HG02852 (cell line): ENCODE results near the gene NIPBL.
"Not testable (repeated sequence)": the region's sequence is repeated elsewhere in the genome, so short reads cannot be mapped to it uniquely, and the experiment has no call there.

ENCODE experiments used
- ATAC-seq: cut with Tn5 transposase; IDR thresholded peaks from one replicate; pipeline ENCODE4 v1.9.1; 2021; ENCODE audit warnings: mild to moderate bottlenecking, moderate library complexity; ENCODE audit not compliant: unreplicated experiment

Gene NIPBL

DNA sequence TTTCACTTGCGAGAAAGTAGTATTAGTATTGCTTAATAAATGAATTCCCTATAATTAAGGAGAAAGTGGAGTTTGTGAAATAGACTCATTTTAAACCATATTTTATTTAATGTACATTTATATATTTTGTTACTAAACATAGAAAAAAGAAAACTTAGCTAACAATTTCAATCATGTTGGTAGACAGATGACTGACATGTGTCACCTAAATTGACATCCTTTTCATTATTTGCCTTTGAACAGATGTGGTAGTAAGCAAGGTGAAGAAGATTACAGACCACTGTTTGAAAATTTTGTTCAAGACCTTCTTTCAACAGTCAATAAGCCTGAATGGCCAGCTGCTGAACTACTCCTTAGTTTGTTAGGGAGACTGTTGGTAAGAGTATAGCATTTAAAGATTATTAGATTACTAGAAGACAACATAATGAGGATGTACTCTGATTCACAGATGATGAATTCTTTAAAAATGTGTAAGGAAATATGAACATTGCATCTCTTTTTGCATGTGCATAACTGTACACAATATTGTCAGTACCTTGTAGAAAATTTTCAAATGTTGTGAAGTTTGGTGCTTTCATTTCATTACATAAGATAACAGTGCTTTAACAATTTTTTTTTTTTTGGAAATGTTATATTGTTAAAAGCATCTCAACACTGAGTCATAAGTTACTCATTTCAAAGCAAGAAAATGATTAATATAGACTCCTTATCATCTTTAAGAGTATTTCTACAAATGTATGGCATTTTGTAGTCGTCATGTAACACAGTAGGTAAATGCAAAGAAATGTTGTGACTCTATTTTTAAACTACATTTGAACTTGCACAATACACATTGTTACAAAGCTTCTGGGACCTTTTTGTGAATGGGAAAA lies 139.5 kb downstream of the NIPBL start:
- no peak for ATAC-seq

DNA sequence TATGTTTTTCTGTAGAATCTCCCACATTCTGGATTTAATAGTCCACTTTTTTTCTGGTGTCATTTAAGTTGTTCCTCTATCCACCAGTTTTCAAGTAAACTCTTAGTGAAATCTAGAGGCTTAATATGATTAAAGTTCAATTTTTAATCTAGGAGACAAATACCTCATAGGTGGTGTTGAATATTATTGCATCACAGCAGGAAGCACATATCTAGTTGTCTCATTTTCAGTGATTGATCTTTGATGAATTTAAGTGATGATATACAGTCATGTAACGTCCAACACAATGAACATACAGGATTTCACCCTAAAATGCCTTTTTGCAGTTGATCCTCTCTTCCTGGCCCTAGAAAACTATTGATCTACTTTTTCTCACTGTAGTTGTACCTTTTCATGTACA lies 152.3 kb downstream of the NIPBL start:
- ATAC-seq = no peak

DNA sequence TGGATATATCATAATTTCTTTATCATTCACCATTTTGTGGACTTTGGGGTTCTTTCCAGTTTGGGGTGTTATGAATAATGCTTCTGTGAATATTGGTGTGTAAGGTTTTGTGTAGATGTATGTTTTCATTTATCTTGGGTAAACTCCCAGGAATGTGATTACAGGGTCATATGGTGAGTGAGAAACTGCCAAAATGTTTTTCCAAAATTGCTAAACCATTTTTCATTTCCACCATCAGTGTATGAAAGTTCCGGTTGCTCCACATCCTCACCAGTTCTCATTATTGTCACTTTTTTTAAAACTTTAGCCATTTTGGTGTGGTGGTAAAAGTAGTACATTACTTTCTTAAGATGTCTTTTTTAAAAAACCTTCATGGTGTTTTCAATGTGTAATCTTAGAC lies 152.9 kb downstream of the NIPBL start:
- ATAC-seq = no peak

DNA sequence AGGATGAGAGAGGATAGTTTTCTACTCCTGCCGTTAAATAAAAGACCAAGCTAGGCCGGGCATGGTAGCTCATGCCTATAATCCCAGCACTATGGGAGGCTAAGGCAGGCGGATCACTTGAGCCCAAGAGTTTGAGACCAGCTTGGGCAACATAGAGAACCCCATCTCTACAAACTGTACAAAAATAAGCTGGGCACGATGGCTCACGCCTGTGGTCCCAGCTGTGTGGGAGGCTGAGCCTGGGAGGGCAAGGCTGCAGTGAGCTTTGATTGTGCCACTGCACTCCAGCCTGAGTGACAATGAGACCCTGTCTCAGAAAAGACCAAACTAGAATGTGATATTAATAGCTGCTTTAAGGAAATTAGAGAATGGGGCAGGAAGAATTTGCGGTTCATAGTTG lies 158.4 kb downstream of the NIPBL start:
- no peak for ATAC-seq

DNA sequence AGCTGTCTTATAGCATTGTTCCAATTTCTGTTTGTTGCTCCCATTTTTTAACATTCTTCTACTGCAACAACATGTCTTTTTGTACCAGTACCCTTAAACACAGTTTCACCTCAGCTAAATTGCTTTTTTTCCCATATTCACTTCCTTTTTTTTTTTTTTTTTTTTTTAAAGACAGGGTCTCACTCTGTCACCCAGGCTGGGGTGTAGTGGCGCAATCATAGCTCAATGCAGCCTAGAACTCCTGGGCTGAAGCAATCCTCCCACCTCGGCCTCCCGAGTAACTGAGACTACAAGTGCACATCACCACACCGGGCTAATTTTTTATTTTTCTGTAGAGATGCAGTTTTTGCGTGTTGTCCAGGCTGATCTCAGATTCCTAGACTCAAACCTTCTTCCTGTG lies 161.3 kb downstream of the NIPBL start:
- ATAC-seq = no peak

DNA sequence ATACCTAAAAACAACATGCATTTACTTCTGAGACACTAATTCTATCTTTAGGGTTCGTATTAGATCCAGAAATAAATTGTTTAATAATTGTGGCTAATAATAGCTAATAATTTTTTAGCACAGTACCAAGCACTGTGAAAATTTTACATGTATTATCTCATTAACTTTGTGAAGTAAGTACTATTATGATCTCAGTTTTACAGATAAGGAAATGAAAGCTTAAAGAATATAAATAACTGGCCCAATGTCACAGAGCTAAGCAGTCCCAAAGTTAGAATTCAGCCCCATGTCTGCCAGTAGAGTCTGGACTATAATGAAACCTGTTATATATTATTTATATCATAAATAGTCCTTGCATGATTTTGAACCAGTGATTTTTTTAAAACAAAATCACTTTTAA lies 163.3 kb downstream of the NIPBL start:
- ATAC-seq = no peak

DNA sequence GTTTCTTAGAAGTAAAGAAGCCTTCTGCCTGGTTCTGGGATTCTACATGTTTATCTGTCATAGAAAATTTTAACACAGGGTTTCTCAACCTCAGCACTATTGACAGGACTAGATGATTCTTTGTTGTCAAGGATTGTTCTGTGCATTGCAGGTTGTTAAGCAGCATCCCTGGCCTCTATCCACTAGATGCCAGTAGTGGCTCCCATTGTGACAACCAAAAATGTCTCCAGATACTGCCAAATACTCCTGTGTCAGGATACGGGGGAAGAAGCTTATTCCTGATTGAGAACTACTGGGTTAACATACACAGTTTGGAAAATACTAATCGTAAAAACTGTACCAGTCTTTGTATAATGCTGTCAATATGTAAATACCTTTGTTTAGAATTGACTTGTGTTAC lies 167.1 kb downstream of the NIPBL start:
- ATAC-seq = no peak

DNA sequence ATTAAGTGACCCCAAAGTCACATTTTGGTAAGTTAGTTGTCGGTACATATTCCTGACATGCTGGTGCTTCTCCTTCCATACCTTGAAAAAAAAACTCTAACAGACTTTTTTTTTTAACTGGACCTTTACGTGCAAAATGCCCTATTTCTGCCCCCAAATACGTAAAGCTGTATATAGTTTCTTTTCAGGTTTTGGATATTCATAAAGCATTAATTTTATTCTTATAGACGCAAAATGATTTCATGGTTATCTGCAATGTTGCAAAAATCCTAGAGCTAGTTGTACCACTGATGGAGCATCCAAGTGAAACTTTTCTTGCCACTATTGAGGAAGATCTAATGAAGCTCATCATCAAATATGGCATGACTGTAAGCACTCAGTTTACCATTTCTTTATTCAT lies 167.6 kb downstream of the NIPBL start:
- no peak for ATAC-seq

DNA sequence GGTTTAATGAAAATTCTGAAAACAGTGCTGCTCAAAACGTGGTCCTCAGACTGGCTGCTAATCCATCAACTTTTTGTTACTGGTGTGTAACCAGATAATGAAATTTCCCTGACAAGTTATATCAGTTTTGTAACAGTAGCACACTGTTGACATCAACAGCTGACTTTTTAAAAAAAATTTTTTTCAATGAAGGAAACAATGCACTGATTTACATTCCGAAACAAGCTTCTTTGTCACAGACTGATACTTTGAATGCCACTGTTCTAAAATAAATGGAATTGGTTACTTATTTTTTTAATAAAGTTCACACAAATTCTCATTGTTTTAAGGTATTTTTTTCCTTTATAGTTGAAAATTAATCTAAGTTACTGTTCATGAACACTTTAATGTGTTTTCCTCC lies 169.1 kb downstream of the NIPBL start:
- ATAC-seq = no peak

DNA sequence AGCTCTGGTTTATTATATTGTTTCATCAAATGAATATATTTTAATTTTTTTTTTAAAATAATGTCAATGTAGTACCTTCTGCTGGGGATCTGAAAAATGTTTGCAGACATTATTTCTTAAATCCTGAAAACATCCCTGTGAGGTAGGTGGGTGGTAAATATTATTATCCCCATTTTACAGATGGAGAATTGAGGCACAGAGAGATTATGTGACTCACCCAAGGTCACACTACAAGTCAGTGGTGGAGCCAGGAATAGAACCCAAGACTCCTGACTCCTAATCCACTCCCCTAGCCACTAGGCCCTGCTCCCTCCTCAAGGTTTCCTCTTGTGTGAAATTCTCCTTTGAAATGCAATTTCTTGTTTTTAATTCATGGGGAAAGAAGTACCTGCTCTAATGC lies 171.4 kb downstream of the NIPBL start:
- no peak for ATAC-seq

DNA sequence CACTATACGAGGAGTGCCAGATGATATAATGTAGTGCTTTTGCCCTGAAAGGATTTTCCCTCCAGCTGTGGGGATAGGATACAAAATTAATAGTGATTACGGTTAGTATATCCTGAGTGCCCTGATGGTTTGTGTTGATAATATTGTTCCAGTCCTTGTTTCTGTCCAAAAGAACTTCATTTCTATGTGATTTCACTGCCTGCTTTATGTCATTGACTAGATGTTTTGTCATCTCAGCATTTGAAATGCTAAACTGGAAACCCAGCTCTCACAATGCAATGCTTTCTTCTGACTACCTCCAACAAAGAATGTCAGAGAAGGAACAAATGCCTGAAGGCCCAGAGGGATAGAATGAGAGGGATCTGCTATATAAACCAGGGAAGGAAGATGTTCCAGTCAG lies 177.8 kb downstream of the NIPBL start:
- ATAC-seq = no peak

DNA sequence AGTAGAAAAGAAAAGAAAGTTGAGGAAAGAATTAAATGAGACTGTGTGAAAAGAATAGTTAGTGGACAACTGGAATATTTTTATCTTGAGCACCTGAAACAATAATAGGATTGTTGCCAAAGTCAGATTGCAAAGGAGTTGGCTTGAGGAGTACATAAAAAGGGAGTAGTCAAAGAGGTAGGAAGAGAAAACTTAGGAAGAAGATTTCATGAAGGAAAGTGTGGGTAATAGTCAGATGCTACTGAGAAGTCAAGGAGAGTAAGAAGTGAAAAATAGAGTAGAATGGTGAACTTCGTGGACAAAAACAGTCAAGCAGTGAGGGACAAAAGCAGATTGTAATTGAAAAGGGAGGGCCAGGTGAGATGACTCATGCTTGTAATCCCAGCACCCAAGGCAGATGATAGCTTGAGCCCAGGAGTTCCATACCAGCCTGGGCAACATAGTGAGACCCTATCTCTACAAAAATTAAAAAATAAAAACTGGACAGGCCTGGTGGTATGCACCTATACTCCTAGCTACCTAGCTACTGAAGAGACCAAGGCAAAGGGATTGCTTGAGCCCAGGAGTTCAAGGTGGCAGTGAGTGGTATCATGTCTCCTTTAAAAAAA lies 178.9 kb downstream of the NIPBL start:
- no peak for ATAC-seq

DNA sequence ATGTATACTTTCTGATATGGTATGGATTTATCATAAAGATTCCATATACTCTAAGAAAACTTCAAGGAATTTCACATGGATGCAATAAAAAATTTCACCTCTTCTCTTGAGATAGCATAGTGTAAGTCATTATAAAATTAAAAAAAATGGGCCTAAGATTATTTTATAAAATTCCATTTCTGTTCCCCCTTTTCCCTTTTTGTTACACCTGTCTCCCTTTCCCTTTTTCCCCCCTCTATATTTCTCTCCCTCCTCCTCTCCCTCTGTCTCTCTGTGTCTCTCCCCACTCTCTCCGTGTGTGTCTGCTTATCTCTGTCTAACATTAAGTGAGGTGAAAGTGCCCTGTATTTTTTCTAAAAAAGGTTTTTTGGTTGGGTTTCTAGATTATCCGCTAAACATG lies 180.2 kb downstream of the NIPBL start:
- ATAC-seq = no peak

DNA sequence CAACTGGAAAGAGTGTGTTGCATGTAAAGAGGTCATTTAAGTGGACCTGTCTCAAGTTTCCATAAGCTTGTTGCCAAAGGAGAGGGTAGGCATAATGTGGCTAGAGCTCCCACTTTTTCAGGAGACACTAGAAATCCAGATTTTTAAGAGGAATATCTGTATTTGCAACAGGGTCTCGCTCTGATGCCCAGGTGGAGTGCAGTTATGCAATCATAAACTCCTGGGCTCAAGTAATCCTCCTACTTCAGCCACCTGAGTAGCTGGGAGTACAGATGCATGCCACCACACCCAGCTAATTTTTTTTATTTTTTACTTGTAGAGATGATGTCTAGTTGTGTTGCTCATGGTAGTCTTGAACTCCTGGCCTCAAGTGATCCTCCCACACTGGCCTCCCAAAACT lies 183.5 kb downstream of the NIPBL start:
- ATAC-seq = no peak

DNA sequence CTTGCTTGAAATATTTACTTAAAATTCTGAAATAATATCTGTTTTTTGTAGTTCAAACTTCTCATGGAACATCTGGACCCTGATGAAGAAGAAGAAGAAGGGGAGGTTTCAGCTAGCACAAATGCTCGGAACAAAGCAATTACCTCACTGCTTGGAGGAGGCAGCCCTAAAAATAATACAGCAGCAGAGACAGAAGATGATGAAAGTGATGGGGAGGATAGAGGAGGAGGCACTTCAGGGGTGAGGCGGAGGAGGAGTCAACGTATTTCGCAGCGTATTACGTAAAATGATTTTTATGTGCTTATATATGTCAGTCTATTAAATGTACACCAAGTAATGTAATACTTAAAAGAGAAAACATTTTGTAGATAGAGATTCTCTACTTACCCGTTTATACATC lies 187.2 kb downstream of the NIPBL start:
- ATAC-seq = no peak

DNA sequence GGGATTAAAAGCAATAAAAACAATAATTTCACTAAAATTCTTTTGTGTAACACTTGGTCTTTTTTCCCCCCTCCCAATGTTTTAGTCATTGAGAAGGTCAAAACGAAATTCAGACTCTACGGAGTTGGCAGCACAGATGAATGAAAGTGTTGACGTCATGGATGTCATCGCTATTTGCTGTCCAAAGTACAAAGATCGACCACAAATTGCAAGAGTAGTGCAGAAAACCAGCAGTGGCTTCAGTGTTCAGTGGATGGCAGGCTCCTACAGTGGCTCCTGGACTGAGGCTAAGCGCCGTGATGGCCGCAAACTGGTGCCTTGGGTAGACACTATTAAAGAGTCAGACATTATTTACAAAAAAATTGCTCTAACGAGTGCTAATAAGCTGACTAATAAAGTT lies 187.9 kb downstream of the NIPBL start:
- no peak for ATAC-seq

DNA sequence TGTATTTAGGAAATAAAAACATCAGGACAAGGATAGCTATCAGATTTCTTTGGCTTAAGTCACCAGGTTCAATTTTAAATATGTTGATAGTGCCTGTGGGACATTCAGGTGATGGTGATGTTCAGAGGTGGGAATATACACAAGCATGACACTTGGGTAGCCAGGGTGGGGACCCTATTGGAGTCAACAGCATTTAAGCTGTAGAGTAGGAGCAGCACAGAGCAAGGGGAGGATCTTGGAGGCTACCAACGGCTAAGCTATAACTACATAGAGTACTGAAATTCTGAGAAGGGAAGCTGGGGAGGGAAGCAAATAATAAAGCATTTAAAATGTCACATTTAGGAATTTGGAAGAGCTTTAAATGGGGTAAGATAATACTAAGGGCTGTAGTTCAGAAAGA lies 194.9 kb downstream of the NIPBL start:
- ATAC-seq = no peak

DNA sequence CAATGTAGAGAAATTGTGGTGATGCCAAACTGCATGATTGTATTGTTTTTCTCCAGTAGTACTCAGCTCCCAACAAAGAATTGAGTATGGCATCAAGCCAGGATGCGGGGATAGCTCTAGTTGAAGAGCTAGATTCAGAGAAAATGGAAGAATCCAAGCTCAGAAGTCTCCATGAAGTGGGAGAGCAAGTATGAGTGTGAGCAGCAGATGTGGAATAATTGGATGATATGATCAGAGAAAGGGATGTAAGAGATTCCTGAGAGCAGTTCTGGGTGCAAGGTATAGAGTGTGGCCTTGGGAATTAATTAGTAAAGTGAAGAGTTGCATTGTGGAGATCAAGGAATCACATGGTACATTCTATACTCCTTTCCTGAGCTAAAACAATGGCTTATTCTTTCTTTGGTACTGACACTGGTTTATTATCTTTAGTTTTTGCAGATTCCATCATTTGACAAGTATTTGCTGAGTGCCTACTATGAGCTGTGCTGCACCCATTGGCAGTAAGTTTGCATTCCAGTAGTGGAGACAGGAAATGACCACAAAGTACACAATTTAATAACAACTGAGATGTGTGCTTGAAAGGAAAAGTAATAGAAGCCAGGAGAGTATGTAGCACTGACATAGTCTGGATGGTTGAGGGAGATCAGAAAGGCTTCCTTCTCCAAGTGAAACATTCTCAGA lies 195.5 kb downstream of the NIPBL start:
- no peak for ATAC-seq

DNA sequence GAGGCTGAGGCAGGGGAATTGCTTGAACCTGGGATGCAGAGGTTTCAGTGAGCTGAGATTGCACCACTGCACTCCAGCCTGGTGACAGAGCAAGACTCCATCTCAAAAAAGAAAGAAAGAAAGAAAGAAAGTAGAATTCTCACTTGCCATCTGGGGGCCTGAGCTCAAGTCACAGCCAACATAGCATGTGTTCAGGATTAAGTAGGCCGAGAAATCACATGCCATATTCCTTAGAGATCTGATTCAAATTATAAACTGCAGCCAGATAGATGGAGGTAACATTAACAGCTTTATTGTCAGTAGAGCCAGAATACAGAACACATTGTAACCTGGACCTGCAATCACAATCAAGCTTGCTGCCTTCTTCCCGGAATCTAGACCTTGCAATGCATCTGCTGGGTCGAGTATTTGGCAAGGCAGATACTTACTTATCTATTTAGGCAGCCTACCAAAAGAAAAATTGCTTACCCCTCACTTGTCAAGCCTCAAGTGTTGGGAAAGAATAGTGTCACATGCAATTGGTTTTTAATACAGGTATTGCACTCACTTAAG lies 198.9 kb downstream of the NIPBL start:
- no peak for ATAC-seq

DNA sequence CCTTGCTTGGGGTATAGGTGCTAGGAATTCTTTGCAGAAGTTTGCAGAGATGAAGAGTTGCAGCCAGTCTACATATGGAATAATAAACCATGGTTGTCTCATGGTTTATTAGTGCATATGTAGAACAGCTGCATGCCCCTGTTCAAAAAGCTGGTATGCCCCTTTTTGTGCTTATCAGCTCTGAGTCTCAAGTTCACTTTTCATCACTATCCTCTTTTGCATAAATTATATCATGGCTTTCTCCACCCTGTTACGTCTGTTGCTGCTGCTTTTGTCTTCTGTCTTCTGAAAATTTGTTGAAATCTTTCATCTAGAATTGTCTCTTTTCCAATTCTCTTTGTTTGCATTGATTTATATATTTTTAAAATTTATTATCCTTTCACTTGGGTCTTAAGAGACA lies 200.6 kb downstream of the NIPBL start:
- no peak for ATAC-seq

DNA sequence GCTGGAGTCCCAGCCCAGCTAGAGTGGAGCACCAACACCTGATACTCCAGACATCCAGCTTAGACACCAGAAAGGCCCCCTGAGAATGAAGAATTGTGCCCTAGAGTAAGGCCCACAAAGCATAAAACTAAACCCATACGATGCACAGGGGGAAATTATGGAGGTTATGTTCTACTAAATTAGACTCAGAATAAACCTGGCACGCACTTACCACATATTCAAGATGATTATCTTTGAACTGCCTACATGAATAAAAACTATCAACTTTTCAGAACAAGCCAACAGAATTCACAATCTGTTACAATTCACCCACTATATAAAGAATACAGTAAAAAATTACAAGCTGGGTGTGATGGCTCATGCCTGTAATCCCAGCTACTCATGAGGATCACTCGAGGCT lies 204.1 kb downstream of the NIPBL start:
- no peak for ATAC-seq

DNA sequence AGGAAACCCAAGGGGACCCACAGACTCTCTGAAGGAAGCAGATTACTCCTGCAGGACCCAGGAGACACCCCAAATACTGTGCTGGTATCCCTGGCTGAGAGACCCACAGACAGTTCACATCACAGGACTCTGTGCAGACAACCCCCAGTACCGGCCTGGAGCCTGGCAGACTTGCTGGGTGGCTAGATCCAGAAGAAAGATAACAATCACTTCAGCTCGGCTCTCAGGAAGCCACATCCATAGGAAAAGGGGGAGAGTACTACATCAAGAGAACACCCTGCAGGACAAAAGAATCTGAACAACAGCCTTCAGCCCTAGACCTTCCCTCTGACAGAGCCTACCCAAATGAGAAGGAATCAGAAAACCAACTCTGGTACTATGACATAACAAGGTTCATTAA lies 206.4 kb downstream of the NIPBL start:
- ATAC-seq = not testable (repeated sequence)
